Upper lobe of left lung (tissue), 4 donors: ENCODE data around the gene SLAMF7.

ENCODE experiments used
- CTCF ChIP-seq, 6 experiments: fragments of 450-650 bp in 4 of 6; fragments of 200-600 bp in 2 of 6; sonication (generic) in 2 of 6; IDR thresholded peaks; one replicate each; pipeline ENCODE4 v1.5.1; 2016 to 2019; ENCODE audit warnings: antibody characterized with exemption in 6 of 6
- POLR2A ChIP-seq, 4 donors: fragments of 450-650 bp; IDR thresholded peaks; one replicate each; pipeline ENCODE4 v1.5.1; 2016 to 2017; ENCODE audit warnings: antibody characterized with exemption in 4 of 4, mild to moderate bottlenecking in 2 of 4

GRCh38 chr1:160800142-160800541 is 61.1 kb downstream of the SLAMF7 start:
- no peak for TF ChIP-seq CTCF (IDR thresholded peaks at IDR 0.05)
- no peak for TF ChIP-seq POLR2A (IDR thresholded peaks at IDR 0.05)
